Measurements from ENCODE around the gene SUB1. TPM values are rescaled to one million over a fixed set of nuclear protein-coding genes. Genes with fewer than 3 reads are reported as not detected.

The SUB1 gene
- total and polyA plus RNA-seq, 2 donors (not counting 3 experiments of a cell fraction or from before 2014, with no cell fraction given) = 60.1 to 252 TPM

- H3K27me3 ChIP-seq (ENCODE audit: control insufficient read depth in 2 of 2, insufficient read depth in 2 of 2, low read length in 2 of 2) = peaks cover 2 to 16% of the 10 kb centered on the region in 2 experiments
- no peaks in the 10 kb centered on the region for H3K9me3 ChIP-seq (replicated peaks; ENCODE audit: control insufficient read depth, insufficient read depth, low read length)
- H3K36me3 ChIP-seq (ENCODE audit: control insufficient read depth in 2 of 2, extremely low read depth in 1 of 2, insufficient read depth in 2 of 2, low read length in 2 of 2) = no peaks in the 10 kb centered on the region
- ChIA-PET POLR2A (no interaction called here), CTCF (interaction anchor here (1.4 to 1.5 kb wide), 2 partner anchors 91 to 92 kb away, joined by 3 to 10 read pairs; no protein-coding TSS in a partner anchor)
- no peaks in the 10 kb centered on the region for H4K20me1 ChIP-seq (replicated peaks; ENCODE audit: control insufficient read depth, extremely low read depth, insufficient read depth, low read length)
- no peak overlapping the region for H2AFZ ChIP-seq (ENCODE audit: low read depth, low read length)
- intact Hi-C loops (cut with micrococcal nuclease) = loop anchor here (10.0 kb wide), 1 partner anchor 166 kb away; no protein-coding TSS in a partner anchor
- H3K4me1 ChIP-seq (ENCODE audit: control insufficient read depth, extremely low read depth, insufficient read depth, low read length) = peaks cover 15% of the 10 kb centered on the region
- H3K4me2 ChIP-seq (ENCODE audit: insufficient read depth, low read length) = no peak overlapping the region
- no peaks in the 10 kb centered on the region for H3K9me1 ChIP-seq (replicated peaks; ENCODE audit: control insufficient read depth, extremely low read depth, insufficient read depth, low read length)
- peaks cover 6% of the 10 kb centered on the region for H3K79me2 ChIP-seq (ENCODE audit: control insufficient read depth, insufficient read depth, low read length)
- no TSS peak for BruUV-seq (replicated peaks)
- H3K27ac ChIP-seq (ENCODE audit: insufficient read depth, low read depth, low read length) = no peak overlapping the region
- FAIRE-seq (no peak), DNase-seq (ENCODE audit: low read depth, low spot score) (no peak)
- dilution Hi-C loops (cut with MboI; ENCODE audit: extremely low pct_ligation_motif_present, low sequenced_read_pairs) = no loop called here
- H3K9ac ChIP-seq (replicated peaks; ENCODE audit: extremely low read depth, insufficient read depth, low read length) = no peak overlapping the region
- TF ChIP-seq, protein P1, sequence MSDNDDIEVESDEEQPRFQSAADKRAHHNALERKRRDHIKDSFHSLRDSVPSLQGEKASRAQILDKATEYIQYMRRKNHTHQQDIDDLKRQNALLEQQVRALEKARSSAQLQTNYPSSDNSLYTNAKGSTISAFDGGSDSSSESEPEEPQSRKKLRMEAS (IDR thresholded peaks at IDR 0.05; ENCODE audit: insufficient read depth, insufficient read length) = no peak
- TF ChIP-seq EZH2 (IDR thresholded peaks at IDR 0.05; ENCODE audit: borderline replicate concordance, low read depth, low read length, severe bottlenecking) (no peak), FOS (IDR thresholded peaks at IDR 0.05; ENCODE audit: borderline replicate concordance, insufficient read depth, low read length) (no peak), POLR2AphosphoS5 (IDR thresholded peaks at IDR 0.05; ENCODE audit: insufficient read depth, low read depth, low read length) (no peak), MYC (IDR thresholded peaks at IDR 0.05; ENCODE audit: low read depth, low read length) (no peak), GATA2 (IDR thresholded peaks at IDR 0.05; ENCODE audit: insufficient read depth, insufficient read length, low read depth, low read length) (no peak), POLR2A (IDR thresholded peaks at IDR 0.05; ENCODE audit: low read depth, low read length) (no peak), JUN (IDR thresholded peaks at IDR 0.05; ENCODE audit: borderline replicate concordance, insufficient read depth, insufficient read length, low read depth) (no peak)
- TF ChIP-seq, protein P2, sequence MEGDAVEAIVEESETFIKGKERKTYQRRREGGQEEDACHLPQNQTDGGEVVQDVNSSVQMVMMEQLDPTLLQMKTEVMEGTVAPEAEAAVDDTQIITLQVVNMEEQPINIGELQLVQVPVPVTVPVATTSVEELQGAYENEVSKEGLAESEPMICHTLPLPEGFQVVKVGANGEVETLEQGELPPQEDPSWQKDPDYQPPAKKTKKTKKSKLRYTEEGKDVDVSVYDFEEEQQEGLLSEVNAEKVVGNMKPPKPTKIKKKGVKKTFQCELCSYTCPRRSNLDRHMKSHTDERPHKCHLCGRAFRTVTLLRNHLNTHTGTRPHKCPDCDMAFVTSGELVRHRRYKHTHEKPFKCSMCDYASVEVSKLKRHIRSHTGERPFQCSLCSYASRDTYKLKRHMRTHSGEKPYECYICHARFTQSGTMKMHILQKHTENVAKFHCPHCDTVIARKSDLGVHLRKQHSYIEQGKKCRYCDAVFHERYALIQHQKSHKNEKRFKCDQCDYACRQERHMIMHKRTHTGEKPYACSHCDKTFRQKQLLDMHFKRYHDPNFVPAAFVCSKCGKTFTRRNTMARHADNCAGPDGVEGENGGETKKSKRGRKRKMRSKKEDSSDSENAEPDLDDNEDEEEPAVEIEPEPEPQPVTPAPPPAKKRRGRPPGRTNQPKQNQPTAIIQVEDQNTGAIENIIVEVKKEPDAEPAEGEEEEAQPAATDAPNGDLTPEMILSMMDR (IDR thresholded peaks at IDR 0.05; ENCODE audit: extremely low read depth in 1 of 2, insufficient read depth in 1 of 2, low read depth in 1 of 2, low read length in 2 of 2) = no peak
- H3K4me3 ChIP-seq (replicated peaks in 1 of 3; ENCODE audit: insufficient read depth in 1 of 3, low read depth in 1 of 3, low read length in 3 of 3) = no peak overlapping the region
Measured at GRCh38 chr5:32581010-32581785, 4.2 kb upstream of the SUB1 start.
